Loucy (cell line): Measurements from ENCODE around the gene WDR6.

Source experiments
- H2AFZ ChIP-seq: fragments of 200-600 bp; sonication (generic); 2 replicates; pipeline ENCODE4 v1.6.0; 2016; ENCODE audit warnings: antibody characterized with exemption, mild to moderate bottlenecking, low read length, moderate library complexity
- H3F3A ChIP-seq: fragments of 200-600 bp; 2 replicates; pipeline ENCODE4 v1.6.0; 2016; ENCODE audit warnings: antibody characterized with exemption, low read depth, mild to moderate bottlenecking
- H3K27me3 ChIP-seq: fragments of 200-600 bp; sonication (generic); 2 replicates; pipeline ENCODE4 v1.6.1; 2014; ENCODE audit warnings: low read length, mild to moderate bottlenecking; ENCODE audit not compliant: insufficient read depth, poor library complexity, severe bottlenecking
- H3K36me3 ChIP-seq: fragments of 200-600 bp; sonication (generic); 2 replicates; pipeline ENCODE4 v1.6.1; 2016; ENCODE audit warnings: low read length; ENCODE audit not compliant: insufficient read depth
- H3K4me1 ChIP-seq: fragments of 200-600 bp; sonication (generic); 2 replicates; pipeline ENCODE4 v1.5.1; 2014; ENCODE audit warnings: low read length, mild to moderate bottlenecking; ENCODE audit not compliant: insufficient read depth, poor library complexity, severe bottlenecking
- H3K4me2 ChIP-seq: fragments of 200-600 bp; sonication (generic); 2 replicates; pipeline ENCODE4 v1.6.0; 2014; ENCODE audit warnings: antibody characterized with exemption, low read length, low read depth, mild to moderate bottlenecking; ENCODE audit not compliant: poor library complexity, severe bottlenecking
- H3K4me3 ChIP-seq: fragments of 200-600 bp; sonication (generic); 2 replicates; pipeline ENCODE4 v1.5.1; 2014; ENCODE audit warnings: low read length, mild to moderate bottlenecking, mixed read lengths; ENCODE audit not compliant: poor library complexity, severe bottlenecking
- H3K79me2 ChIP-seq: fragments of 200-600 bp; sonication (generic); 2 replicates; pipeline ENCODE4 v1.6.1; 2014; ENCODE audit warnings: low read length; ENCODE audit not compliant: insufficient read depth
- H3K9ac ChIP-seq: fragments of 200-600 bp; sonication (generic); 2 replicates; pipeline ENCODE4 v1.6.0; 2014; ENCODE audit warnings: mild to moderate bottlenecking, low read depth, low read length, moderate library complexity; ENCODE audit not compliant: poor library complexity, severe bottlenecking
- H3K9me2 ChIP-seq: fragments of 200-600 bp; sonication (generic); replicated peaks from 2 replicates; pipeline ENCODE4 v1.6.1; 2016; ENCODE audit warnings: low read depth, low read length, mixed read lengths
- H3K9me3 ChIP-seq: fragments of 200-600 bp; sonication (generic); 2 replicates; pipeline ENCODE4 v1.6.1; 2014; ENCODE audit warnings: mild to moderate bottlenecking, antibody characterized with exemption, low read length, low read depth; ENCODE audit not compliant: insufficient read depth
- H4K20me1 ChIP-seq: fragments of 200-600 bp; sonication (generic); 2 replicates; pipeline ENCODE4 v1.6.0; 2014; ENCODE audit warnings: antibody characterized with exemption, low read length, mild to moderate bottlenecking; ENCODE audit not compliant: insufficient read depth, poor library complexity, severe bottlenecking
- EZH2phosphoT487 ChIP-seq: fragments of 200-600 bp; IDR thresholded peaks from 2 replicates; pipeline ENCODE4 v1.6.1; 2018; ENCODE audit warnings: antibody characterized with exemption, mild to moderate bottlenecking, moderate library complexity, borderline replicate concordance
- TF ChIP-seq, protein P1 (sequence below): fragments of 200-600 bp; sonication (generic); conservative IDR thresholded peaks from 2 replicates; pipeline ENCODE4 v1.5.1; 2014; ENCODE audit warnings: mild to moderate bottlenecking, antibody characterized with exemption, low read length

Gene WDR6

DNA sequence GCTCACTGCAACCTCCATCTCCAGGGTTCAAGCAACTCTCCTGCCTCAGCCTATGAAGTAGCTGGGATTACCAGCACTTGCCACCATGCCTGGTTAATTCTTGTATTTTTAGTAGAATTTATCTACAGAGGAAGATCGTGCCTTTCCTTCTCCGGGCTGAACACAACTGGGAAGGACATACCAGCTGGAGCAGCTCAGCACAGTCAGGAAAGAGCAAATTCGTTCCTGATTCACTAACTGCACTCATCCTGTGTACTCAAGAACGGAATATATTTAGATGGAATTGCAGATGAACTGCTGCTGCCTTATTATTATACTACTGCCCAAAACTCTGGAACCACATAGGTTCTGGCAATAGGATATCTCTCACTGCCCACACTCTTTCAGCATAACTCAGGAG, 44.3 kb upstream of the WDR6 start:
- peaks cover 47% of the 10 kb centered on the region; the same call in 1 of the 2 replicates for H3K36me3 ChIP-seq
- H3K9me3 ChIP-seq = no peaks in the 10 kb centered on the region
- no peaks in the 10 kb centered on the region for H3K9me2 ChIP-seq
- H3F3A ChIP-seq = no peaks in the 10 kb centered on the region
- H2AFZ ChIP-seq = no peak overlapping the region
- peaks cover 4% of the 10 kb centered on the region for H4K20me1 ChIP-seq
- no peaks in the 10 kb centered on the region for H3K79me2 ChIP-seq
- H3K27me3 ChIP-seq = no peaks in the 10 kb centered on the region
- no peak overlapping the region for H3K4me3 ChIP-seq
- no peak overlapping the region for H3K4me2 ChIP-seq
- H3K4me1 ChIP-seq = no peaks in the 10 kb centered on the region
- TF ChIP-seq, protein P1, sequence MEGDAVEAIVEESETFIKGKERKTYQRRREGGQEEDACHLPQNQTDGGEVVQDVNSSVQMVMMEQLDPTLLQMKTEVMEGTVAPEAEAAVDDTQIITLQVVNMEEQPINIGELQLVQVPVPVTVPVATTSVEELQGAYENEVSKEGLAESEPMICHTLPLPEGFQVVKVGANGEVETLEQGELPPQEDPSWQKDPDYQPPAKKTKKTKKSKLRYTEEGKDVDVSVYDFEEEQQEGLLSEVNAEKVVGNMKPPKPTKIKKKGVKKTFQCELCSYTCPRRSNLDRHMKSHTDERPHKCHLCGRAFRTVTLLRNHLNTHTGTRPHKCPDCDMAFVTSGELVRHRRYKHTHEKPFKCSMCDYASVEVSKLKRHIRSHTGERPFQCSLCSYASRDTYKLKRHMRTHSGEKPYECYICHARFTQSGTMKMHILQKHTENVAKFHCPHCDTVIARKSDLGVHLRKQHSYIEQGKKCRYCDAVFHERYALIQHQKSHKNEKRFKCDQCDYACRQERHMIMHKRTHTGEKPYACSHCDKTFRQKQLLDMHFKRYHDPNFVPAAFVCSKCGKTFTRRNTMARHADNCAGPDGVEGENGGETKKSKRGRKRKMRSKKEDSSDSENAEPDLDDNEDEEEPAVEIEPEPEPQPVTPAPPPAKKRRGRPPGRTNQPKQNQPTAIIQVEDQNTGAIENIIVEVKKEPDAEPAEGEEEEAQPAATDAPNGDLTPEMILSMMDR = no peak
- TF ChIP-seq EZH2phosphoT487 = no peak
- no peak overlapping the region for H3K9ac ChIP-seq

- Histone ChIP-seq H4K20me1 (peaks cover 4% of the 10 kb centered on the region), H3K9ac (no peak overlapping the region), H3K4me2 (no peak overlapping the region), H3K9me3 (no peaks in the 10 kb centered on the region), H3F3A (no peaks in the 10 kb centered on the region), H3K36me3 (peaks cover 47% of the 10 kb centered on the region; the same call in 1 of the 2 replicates), H2AFZ (no peak overlapping the region), H3K4me1 (no peaks in the 10 kb centered on the region), H3K9me2 (no peaks in the 10 kb centered on the region), H3K27me3 (no peaks in the 10 kb centered on the region), H3K4me3 (no peak overlapping the region), H3K79me2 (no peaks in the 10 kb centered on the region)
- no peak for TF ChIP-seq EZH2phosphoT487
- TF ChIP-seq, protein P1 = no peak
Measured at GRCh38 chr3:48963591-48963990, 43.6 kb upstream of the WDR6 start.

DNA sequence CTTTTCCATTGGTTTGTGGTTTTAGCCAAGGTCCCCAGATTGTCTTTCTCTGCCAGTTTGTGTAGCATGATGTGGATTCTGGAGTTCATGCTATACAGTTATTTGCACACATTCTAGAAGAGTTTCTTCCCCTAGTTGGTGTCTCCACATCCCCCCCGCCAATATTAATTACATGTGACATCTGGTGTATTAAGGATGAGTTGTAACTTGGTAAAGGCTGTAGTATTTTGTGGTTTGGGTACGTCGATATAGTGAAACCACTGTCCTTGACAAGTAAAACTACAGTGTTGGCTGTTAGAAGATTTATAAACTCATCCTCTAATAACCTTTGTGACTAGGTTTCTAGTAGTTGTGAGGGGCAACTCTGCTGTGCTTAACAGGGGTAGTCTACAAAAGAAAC, 40.8 kb upstream of the WDR6 start:
- Histone ChIP-seq H3K9me2 (no peaks in the 10 kb centered on the region), H3K4me2 (no peak overlapping the region), H3K79me2 (no peaks in the 10 kb centered on the region), H3K36me3 (peaks cover 68% of the 10 kb centered on the region; the same call in 1 of the 2 replicates), H2AFZ (no peak overlapping the region), H4K20me1 (no peaks in the 10 kb centered on the region), H3K9ac (no peak overlapping the region), H3F3A (no peaks in the 10 kb centered on the region), H3K4me1 (no peaks in the 10 kb centered on the region), H3K27me3 (no peaks in the 10 kb centered on the region), H3K9me3 (no peaks in the 10 kb centered on the region), H3K4me3 (no peak overlapping the region)
- TF ChIP-seq, protein P1 = no peak
- no peak for TF ChIP-seq EZH2phosphoT487
